Vagina (tissue), 2 donors: ENCODE results near the gene PA2G4.

ENCODE experiments used
- CTCF ChIP-seq, 3 experiments: fragments of 450-650 bp in 2 of 3; fragments of 200-600 bp in 1 of 3; sonication (generic) in 1 of 3; IDR thresholded peaks; one replicate each; pipeline ENCODE4 v1.5.1; 2017 to 2019; ENCODE audit warnings: antibody characterized with exemption in 3 of 3, mild to moderate bottlenecking in 2 of 3, moderate library complexity in 2 of 3
- POLR2A ChIP-seq, 2 donors: fragments of 450-650 bp; IDR thresholded peaks; one replicate each; pipeline ENCODE4 v1.6.1; 2017; ENCODE audit warnings: antibody characterized with exemption in 2 of 2, mild to moderate bottlenecking in 2 of 2, moderate library complexity in 2 of 2
- POLR2AphosphoS5 ChIP-seq, 2 donors: sonication (generic); formaldehyde crosslinking; IDR thresholded peaks; one replicate each; pipeline ENCODE4 v1.9.0; 2017; ENCODE audit warnings: antibody characterized with exemption in 2 of 2, mild to moderate bottlenecking in 2 of 2, low read depth in 1 of 2; ENCODE audit not compliant: insufficient read depth in 1 of 2

- TF ChIP-seq CTCF (IDR thresholded peaks at IDR 0.05) = peak in 1 of 3 experiments; percentile 14
- peak; percentile 98 to 99 for TF ChIP-seq POLR2AphosphoS5 (IDR thresholded peaks at IDR 0.05; ENCODE audit: insufficient read depth in 1 of 2, low read depth in 1 of 2)
- TF ChIP-seq POLR2A (IDR thresholded peaks at IDR 0.05) = peak in 1 of 2 donors; percentile 73
These were observed at the start of gene PA2G4 for GRCh38 chr12:56104109-56104814.
